ENCODE data around the gene GABBR2.

The GABBR2 gene

GRCh38 chr9:98315551-98316060 is 393.1 kb downstream of the GABBR2 start:
- ChIA-PET POLR2A (ENCODE audit: low non-redundant PET) (no interaction called here), CTCF (interaction anchor here (0.6 to 1.5 kb wide), 36 partner anchors 9 to 1156 kb away, joined by 3 to 18 read pairs (median 4); partner anchors contain the start of gene GABBR2)
- peak; percentile 97 for DNase-seq (ENCODE audit: low spot score)
- no peak overlapping the region for H3K27ac ChIP-seq
- TF ChIP-seq CTCF (conservative IDR thresholded peaks at IDR 0.05; ENCODE audit: low read depth): peak; percentile 99

DNA sequence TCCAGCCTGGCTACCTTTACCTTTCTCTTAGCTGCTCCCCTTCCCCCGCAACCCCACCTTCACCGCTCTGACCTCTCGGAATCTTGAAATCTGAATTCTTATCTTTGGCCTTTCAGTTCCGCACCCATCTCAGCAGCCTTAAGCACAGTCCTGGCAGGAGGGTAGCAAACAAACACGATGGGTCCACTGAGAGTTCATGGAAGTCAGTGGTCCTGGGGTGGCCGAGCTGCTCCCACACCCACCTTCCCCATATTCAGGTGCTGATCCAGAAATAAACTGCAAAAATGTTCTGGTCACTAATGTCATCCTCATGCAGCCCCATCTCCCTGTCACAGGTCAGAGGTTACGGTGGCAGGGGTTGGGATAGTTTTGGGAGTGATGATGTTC is 393.7 kb downstream of the GABBR2 start:
- CTCF ChIA-PET: interaction anchor here (0.6 to 1.5 kb wide), 12 partner anchors 11 to 480 kb away, joined by 3 to 18 read pairs (median 4); partner anchors contain the start of gene TBC1D2
- H3K27ac ChIP-seq: no peak overlapping the region
- TF ChIP-seq CTCF (conservative IDR thresholded peaks at IDR 0.05; ENCODE audit: low read depth): no peak
- no peak for DNase-seq (ENCODE audit: low spot score)
- POLR2A ChIA-PET (ENCODE audit: low non-redundant PET): no interaction called here

- no peak overlapping the region for H3K27ac ChIP-seq
- ChIA-PET POLR2A (ENCODE audit: low non-redundant PET) (no interaction called here), CTCF (interaction anchor here (0.6 to 1.4 kb wide), 10 partner anchors 11 to 481 kb away, joined by 3 to 13 read pairs (median 4); partner anchors contain the start of gene TBC1D2)
- no peak for TF ChIP-seq CTCF (conservative IDR thresholded peaks at IDR 0.05; ENCODE audit: low read depth)
- peak; percentile 70 for DNase-seq (ENCODE audit: low spot score)
Measured at GRCh38 chr9:98314381-98315066, 394.2 kb downstream of the GABBR2 start.

DNA sequence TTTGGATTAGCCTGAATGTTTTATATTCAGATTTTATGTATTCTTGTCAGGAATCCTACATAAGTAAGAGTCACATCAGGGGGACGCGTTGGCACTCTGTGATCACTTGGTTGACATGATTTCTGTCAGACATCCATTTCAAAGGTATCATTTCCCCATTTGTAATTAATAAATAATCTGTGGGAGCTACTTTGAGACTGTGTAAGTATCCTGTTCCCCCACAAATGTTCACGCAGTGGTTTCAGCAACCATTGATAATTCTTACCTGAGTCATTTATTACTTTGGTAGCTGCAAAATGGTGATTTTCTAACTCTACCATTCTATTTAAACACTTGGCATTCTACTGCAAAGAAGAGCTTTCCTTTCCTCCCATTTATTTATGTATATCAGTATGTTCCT is 396.4 kb downstream of the GABBR2 start:
- no peak for TF ChIP-seq CTCF (conservative IDR thresholded peaks at IDR 0.05; ENCODE audit: low read depth)
- no peak for DNase-seq (ENCODE audit: low spot score)
- ChIA-PET POLR2A (ENCODE audit: low non-redundant PET) (no interaction called here), CTCF (interaction anchor here (0.7 kb wide), 1 partner anchor 53 kb away, joined by 4 read pairs; no protein-coding TSS in a partner anchor)
- H3K27ac ChIP-seq: no peak overlapping the region

DNA sequence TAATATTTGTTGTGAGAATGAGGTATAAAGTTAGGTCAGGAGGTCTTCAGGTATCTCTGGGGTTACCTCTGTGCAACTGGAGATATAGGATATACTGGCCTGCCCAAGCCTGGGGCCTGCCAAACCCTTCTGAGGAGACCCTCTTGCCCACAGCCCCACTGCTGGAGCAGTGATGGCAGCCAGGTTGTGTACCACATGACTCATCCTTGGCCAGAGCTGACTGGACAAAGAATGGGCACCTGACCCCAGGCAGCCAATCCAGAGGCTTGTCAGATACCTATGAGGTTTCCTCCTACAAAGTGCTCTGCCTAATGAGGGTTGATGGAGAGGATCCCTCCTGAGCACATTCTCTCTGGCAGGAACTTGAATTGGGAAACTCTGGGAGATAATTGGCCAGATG is 397.2 kb downstream of the GABBR2 start:
- ChIA-PET CTCF (no interaction called here), POLR2A (ENCODE audit: low non-redundant PET) (no interaction called here)
- no peak for DNase-seq (ENCODE audit: low spot score)
- TF ChIP-seq CTCF (conservative IDR thresholded peaks at IDR 0.05; ENCODE audit: low read depth): no peak
- H3K27ac ChIP-seq: no peak overlapping the region

DNA sequence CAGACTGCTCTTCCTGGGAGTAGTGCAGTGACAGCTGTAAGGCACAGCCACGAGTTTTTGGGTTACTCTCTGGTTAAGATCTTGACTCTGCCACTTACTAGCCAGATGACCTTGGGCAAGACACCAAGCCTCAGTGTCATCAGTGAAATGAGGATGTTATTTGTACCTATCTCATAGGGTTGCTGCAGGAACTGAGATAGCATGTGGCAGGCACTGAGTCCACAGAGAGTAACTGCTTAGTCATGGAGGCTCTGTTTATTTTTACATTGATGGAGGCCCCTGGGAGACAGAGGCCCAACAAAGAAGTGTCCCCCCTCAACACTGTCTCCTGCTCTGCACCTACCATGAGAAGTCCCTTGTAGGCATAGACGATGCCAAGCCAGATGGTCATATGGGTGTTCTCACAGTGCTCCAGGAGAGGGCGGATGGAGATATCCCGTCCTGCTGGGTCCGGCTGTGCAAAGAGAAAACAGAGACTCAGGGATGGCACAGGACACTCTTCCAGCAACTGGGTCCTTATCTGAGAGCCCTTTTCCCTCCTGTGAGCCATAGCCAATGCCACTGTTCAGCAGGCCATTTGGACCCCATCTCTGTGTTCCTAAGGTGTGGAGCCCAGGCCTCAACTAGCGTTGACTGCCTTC is 397.9 kb downstream of the GABBR2 start:
- ChIA-PET POLR2A (ENCODE audit: low non-redundant PET) (no interaction called here), CTCF (no interaction called here)
- DNase-seq (ENCODE audit: low spot score): no peak
- H3K27ac ChIP-seq: no peak overlapping the region
- no peak for TF ChIP-seq CTCF (conservative IDR thresholded peaks at IDR 0.05; ENCODE audit: low read depth)

Data from RWPE1 (cell line).